Spleen (tissue), 11 donors: ENCODE data around the gene PROX1. TPM values are rescaled to one million over a fixed set of nuclear protein-coding genes. Genes with fewer than 3 reads are reported as not detected.

Source experiments
- DNase-seq: peaks from one replicate; pipeline ENCODE4 v3.0.0-alpha.2; 2020
- H3K27ac ChIP-seq, 8 donors: fragments of 200-600 bp; sonication (generic) in 7 of 8; 1 replicate in 4 of 8; 2 replicates in 4 of 8; pipeline versions ENCODE4 v1.5.0 to v1.8.0; 2016 to 2021; ENCODE audit warnings: inconsistent platforms in 4 of 8, mild to moderate bottlenecking in 4 of 8, moderate library complexity in 1 of 8
- H3K27me3 ChIP-seq, 7 donors: fragments of 200-600 bp; sonication (generic) in 6 of 7; replicated peaks in 1 of 7; 1 replicate in 4 of 7; 2 replicates in 3 of 7; pipeline versions ENCODE4 v1.5.0 to v1.8.0; 2016 to 2021; ENCODE audit warnings: inconsistent platforms in 3 of 7, mild to moderate bottlenecking in 1 of 7
- H3K36me3 ChIP-seq, 6 donors: fragments of 200-600 bp; sonication (generic) in 5 of 6; 1 replicate in 4 of 6; 2 replicates in 2 of 6; pipeline versions ENCODE4 v1.5.0 to v1.8.0; 2016 to 2021; ENCODE audit warnings: inconsistent platforms in 2 of 6
- H3K4me1 ChIP-seq, 6 donors: fragments of 200-600 bp; sonication (generic) in 5 of 6; 1 replicate in 3 of 6; 2 replicates in 3 of 6; pipeline versions ENCODE4 v1.5.0 to v1.8.0; 2016 to 2021; ENCODE audit warnings: inconsistent platforms in 3 of 6
- H3K4me3 ChIP-seq, 8 donors: fragments of 200-600 bp; sonication (generic) in 7 of 8; 1 replicate in 4 of 8; 2 replicates in 4 of 8; pipeline versions ENCODE4 v1.5.0 to v1.8.0; 2016 to 2021; ENCODE audit warnings: inconsistent platforms in 4 of 8, mild to moderate bottlenecking in 4 of 8, moderate library complexity in 2 of 8
- H3K9me3 ChIP-seq, 8 donors: fragments of 200-600 bp; sonication (generic) in 7 of 8; 1 replicate in 4 of 8; 2 replicates in 4 of 8; pipeline versions ENCODE4 v1.5.0 to v1.8.0; 2016 to 2021; ENCODE audit warnings: inconsistent platforms in 4 of 8
- POLR2A ChIP-seq, 3 donors: fragments of 450-650 bp; IDR thresholded peaks; one replicate each; pipeline ENCODE4 v1.5.1; 2017; ENCODE audit warnings: antibody characterized with exemption in 3 of 3, mild to moderate bottlenecking in 1 of 3
- POLR2AphosphoS5 ChIP-seq, 3 donors: sonication (generic); formaldehyde crosslinking; IDR thresholded peaks; one replicate each; pipeline ENCODE4 v1.5.1; 2017; ENCODE audit warnings: antibody characterized with exemption in 3 of 3
- WGBS, 5 donors: extraction: QIAGEN DNeasy Blood & Tissue Kit in 3 of 5; methylation state at CpG; one replicate each; pipeline versions ENCODE4 v1.1.5 to v1.1.7; 2013 to 2018; 5-methylcytosine and 5-hydroxymethylcytosine counted together
- intact Hi-C: fragments of 100-400 bp; cut with DNase I; formaldehyde crosslinking; loops from one replicate; pipeline ENCODE4 v1.15.0; 2023; ENCODE audit warnings: low total_unique reads
- polyA plus RNA-seq, 3 donors: library from polyadenylated mRNA; stranded (reverse); fragments of 200-250 nt; gene quantifications; one replicate each; pipeline ENCODE4 v1.2.1, GENCODE V29; 2013
- total RNA-seq, 7 donors: library from RNA; depleted of rRNA in 3 of 7; stranded (reverse); fragments of >200 nt in 3 of 7; fragmentation: NEBNext Ultra II Directional in 4 of 7; extraction: Animal tissue kit (Norgen Biotek cat#: 25700) in 4 of 7; gene quantifications; one replicate each; pipeline versions ENCODE4 v1.1.0 to v1.2.1, GENCODE V29; 2016 to 2021
- TF ChIP-seq, protein P1 (sequence below), 11 experiments: fragments of 200-600 bp in 7 of 11; fragments of 450-650 bp in 4 of 11; sonication (generic) in 4 of 11; IDR thresholded peaks in 8 of 11; conservative IDR thresholded peaks in 3 of 11; 1 replicate in 7 of 11; 2 replicates in 4 of 11; pipeline versions ENCODE4 v1.4.0 to v1.8.0; 2016 to 2021; ENCODE audit warnings: antibody characterized with exemption in 11 of 11, inconsistent platforms in 4 of 11, mild to moderate bottlenecking in 1 of 11
- donor health status: healthy with polysubstance abuse.
- donor health status: DM: no; HTN: no; CAD: no; lungs with moderate emphysema.
- donor health status: DM: no; HTN: no; CAD: no.
- donor health status: Bipolar disorder and iron deficiency.
- donor health status: healthy.
- donor health status: DM: no; HTN: no; CAD: no.
- donor health status: DM: yes; HTN: yes; CAD: no.

Gene PROX1
- total and polyA plus RNA-seq, 10 donors, result 0.70 to 114 (median 41.7) TPM

GRCh38 chr1:214012418-214012817 is 24.6 kb downstream of the PROX1 start:
- Histone ChIP-seq H3K27me3 (no peaks in the 10 kb centered on the region), H3K4me1 (peaks cover 0 to 10% (median 0%) of the 10 kb centered on the region in 6 donors), H3K4me3 (no peak overlapping the region), H3K27ac (no peak overlapping the region), H3K9me3 (no peaks in the 10 kb centered on the region), H3K36me3 (peaks cover 0 to 21% (median 0%) of the 10 kb centered on the region in 6 donors)
- DNase-seq, result no peak
- intact Hi-C loops, result no loop called here
- WGBS, 5 donors, result 32 to 43% (median 39%) methylated on average over 2 of the region's 2 CpGs
- TF ChIP-seq POLR2A (IDR thresholded peaks at IDR 0.05), result no peak
- TF ChIP-seq, protein P1, sequence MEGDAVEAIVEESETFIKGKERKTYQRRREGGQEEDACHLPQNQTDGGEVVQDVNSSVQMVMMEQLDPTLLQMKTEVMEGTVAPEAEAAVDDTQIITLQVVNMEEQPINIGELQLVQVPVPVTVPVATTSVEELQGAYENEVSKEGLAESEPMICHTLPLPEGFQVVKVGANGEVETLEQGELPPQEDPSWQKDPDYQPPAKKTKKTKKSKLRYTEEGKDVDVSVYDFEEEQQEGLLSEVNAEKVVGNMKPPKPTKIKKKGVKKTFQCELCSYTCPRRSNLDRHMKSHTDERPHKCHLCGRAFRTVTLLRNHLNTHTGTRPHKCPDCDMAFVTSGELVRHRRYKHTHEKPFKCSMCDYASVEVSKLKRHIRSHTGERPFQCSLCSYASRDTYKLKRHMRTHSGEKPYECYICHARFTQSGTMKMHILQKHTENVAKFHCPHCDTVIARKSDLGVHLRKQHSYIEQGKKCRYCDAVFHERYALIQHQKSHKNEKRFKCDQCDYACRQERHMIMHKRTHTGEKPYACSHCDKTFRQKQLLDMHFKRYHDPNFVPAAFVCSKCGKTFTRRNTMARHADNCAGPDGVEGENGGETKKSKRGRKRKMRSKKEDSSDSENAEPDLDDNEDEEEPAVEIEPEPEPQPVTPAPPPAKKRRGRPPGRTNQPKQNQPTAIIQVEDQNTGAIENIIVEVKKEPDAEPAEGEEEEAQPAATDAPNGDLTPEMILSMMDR (IDR thresholded peaks at IDR 0.05 in 8 of 11, conservative IDR thresholded peaks at IDR 0.05 in 3 of 11), result no peak
- TF ChIP-seq POLR2AphosphoS5 (IDR thresholded peaks at IDR 0.05), result no peak

DNA sequence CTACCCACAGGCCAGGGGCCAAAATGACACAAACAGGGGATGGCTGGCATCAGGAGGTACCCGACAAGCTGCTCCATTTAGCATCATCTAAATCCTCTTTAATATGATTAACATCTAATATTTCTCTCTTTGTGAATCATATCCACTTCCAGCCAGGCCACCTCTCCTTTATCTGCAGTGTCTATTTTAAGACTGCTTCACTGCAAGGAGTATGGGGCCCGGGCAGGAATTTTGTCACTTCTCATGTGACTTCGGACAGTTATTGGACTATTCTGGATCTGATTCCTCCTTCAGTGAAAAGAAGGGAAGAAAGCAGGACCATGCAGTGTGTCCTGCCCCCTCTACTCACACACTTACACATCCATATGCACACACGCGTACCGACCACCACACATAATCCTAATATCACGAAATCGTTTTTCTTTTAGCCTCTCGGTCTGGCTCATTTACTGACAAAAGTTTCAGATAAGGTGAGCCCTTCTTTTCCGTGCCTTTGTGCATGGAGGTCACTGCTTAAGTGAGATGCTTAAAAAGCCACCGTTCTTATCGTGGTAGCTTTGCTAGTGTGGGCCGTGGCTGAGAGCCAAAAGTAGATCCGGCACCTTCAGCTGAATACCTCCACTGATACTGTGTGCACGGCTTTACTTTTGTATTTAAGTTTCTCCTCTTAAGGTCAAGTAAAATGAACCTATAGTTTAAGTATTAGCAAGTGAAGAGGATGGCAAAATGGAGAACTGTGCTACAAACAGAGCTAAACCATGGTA is 26.0 kb downstream of the PROX1 start:
- no peak for DNase-seq
- intact Hi-C loops, result no loop called here
- Histone ChIP-seq H3K4me3 (no peak overlapping the region), H3K4me1 (peaks cover 0 to 10% (median 0%) of the 10 kb centered on the region in 6 donors), H3K27me3 (no peaks in the 10 kb centered on the region), H3K9me3 (no peaks in the 10 kb centered on the region), H3K27ac (peak overlapping the region in 2 of 8 donors; percentile 20 to 23), H3K36me3 (peaks cover 0 to 21% (median 0%) of the 10 kb centered on the region in 6 donors)
- TF ChIP-seq POLR2A (IDR thresholded peaks at IDR 0.05) (no peak), POLR2AphosphoS5 (IDR thresholded peaks at IDR 0.05) (no peak)
- TF ChIP-seq, protein P1 (IDR thresholded peaks at IDR 0.05 in 8 of 11, conservative IDR thresholded peaks at IDR 0.05 in 3 of 11), result no peak
- WGBS, 5 donors, result 78 to 85% (median 83%) methylated on average over 15 of the region's 15 CpGs

- H3K4me1 ChIP-seq, result peaks cover 0 to 10% (median 0%) of the 10 kb centered on the region in 6 donors
- H3K27ac ChIP-seq, result peak overlapping the region in 2 of 8 donors; percentile 20 to 23
- TF ChIP-seq POLR2A (IDR thresholded peaks at IDR 0.05) (no peak), POLR2AphosphoS5 (IDR thresholded peaks at IDR 0.05) (peak in 1 of 3 donors; percentile 31)
- H3K9me3 ChIP-seq, result no peaks in the 10 kb centered on the region
- intact Hi-C loops, result no loop called here
- H3K27me3 ChIP-seq, result no peaks in the 10 kb centered on the region
- no peak for DNase-seq
- 47 to 56% (median 51%) methylated on average over 4 of the region's 4 CpGs for WGBS, 5 donors
- H3K36me3 ChIP-seq, result peaks cover 0 to 25% (median 0%) of the 10 kb centered on the region in 6 donors
- no peak overlapping the region for H3K4me3 ChIP-seq
Measured at GRCh38 chr1:214014730-214015129, 27.0 kb downstream of the PROX1 start.

GRCh38 chr1:214017191-214017982 is 29.6 kb downstream of the PROX1 start:
- 78 to 87% (median 82%) methylated on average over 11 of the region's 11 CpGs for WGBS, 5 donors
- intact Hi-C loops, result no loop called here
- H3K27ac ChIP-seq, result no peak overlapping the region

More at GRCh38 chr1:214017191-214017982, 29.6 kb downstream of the PROX1 start:
- no peak for DNase-seq
- TF ChIP-seq, protein P1 (IDR thresholded peaks at IDR 0.05 in 8 of 11, conservative IDR thresholded peaks at IDR 0.05 in 3 of 11), result no peak
- no peak for TF ChIP-seq POLR2A (IDR thresholded peaks at IDR 0.05)
- no peak for TF ChIP-seq POLR2AphosphoS5 (IDR thresholded peaks at IDR 0.05)
- H3K4me3 ChIP-seq, result no peak overlapping the region
- H3K9me3 ChIP-seq, result no peaks in the 10 kb centered on the region
- no peaks in the 10 kb centered on the region for H3K27me3 ChIP-seq
- H3K36me3 ChIP-seq, result peaks cover 0 to 7% (median 0%) of the 10 kb centered on the region in 6 donors
- H3K4me1 ChIP-seq, result peaks cover 0 to 13% (median 0%) of the 10 kb centered on the region in 6 donors
